Keratinocyte (primary cell): Measurements from ENCODE around the gene MAP3K8.

Source experiments
- EZH2 ChIP-seq: IDR thresholded peaks from one replicate; pipeline ENCODE4 v1.6.1; 2012; ENCODE audit warnings: inconsistent platforms, mild to moderate bottlenecking, low read length, moderate library complexity
- TF ChIP-seq, protein P1 (sequence below), 3 experiments: IDR thresholded peaks in 1 of 3; conservative IDR thresholded peaks in 1 of 3; optimal IDR thresholded peaks in 1 of 3; 2 replicates in 2 of 3; 3 replicates in 1 of 3; pipeline versions ENCODE3 to v1.5.1; 2011; ENCODE audit warnings: low read length in 3 of 3, mild to moderate bottlenecking in 3 of 3, moderate library complexity in 2 of 3, control low read depth in 1 of 3, inconsistent platforms in 1 of 3; ENCODE audit not compliant: insufficient read depth in 2 of 3; ENCODE audit errors: extremely low read depth in 1 of 3

DNA sequence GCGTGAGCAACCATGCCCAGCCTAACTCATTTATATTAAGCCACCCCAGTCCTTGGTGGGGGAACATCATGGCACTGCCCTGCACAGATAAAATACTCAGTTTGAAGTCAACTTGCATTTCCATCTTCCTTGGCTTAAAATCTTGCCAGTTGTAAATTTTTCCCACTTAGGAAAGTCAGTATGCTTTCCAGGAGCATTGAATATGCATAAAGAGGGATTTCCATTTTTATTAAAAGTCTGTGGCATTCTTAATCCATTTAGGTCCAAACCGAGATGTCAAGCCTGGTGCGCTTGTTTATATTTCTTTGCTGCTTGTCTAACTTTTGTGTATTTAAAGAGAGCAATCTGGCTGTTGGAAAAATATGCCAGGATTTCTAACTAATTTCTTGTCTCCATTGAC lies 26.1 kb downstream of the MAP3K8 start:
- TF ChIP-seq, protein P1, sequence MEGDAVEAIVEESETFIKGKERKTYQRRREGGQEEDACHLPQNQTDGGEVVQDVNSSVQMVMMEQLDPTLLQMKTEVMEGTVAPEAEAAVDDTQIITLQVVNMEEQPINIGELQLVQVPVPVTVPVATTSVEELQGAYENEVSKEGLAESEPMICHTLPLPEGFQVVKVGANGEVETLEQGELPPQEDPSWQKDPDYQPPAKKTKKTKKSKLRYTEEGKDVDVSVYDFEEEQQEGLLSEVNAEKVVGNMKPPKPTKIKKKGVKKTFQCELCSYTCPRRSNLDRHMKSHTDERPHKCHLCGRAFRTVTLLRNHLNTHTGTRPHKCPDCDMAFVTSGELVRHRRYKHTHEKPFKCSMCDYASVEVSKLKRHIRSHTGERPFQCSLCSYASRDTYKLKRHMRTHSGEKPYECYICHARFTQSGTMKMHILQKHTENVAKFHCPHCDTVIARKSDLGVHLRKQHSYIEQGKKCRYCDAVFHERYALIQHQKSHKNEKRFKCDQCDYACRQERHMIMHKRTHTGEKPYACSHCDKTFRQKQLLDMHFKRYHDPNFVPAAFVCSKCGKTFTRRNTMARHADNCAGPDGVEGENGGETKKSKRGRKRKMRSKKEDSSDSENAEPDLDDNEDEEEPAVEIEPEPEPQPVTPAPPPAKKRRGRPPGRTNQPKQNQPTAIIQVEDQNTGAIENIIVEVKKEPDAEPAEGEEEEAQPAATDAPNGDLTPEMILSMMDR (optimal IDR thresholded peaks at IDR 0.05 in 1 of 3, IDR thresholded peaks at IDR 0.05 in 1 of 3, conservative IDR thresholded peaks at IDR 0.05 in 1 of 3; ENCODE audit: extremely low read depth in 1 of 3, insufficient read depth in 2 of 3, low read length in 3 of 3): no peak
- TF ChIP-seq EZH2: no peak
